Eye (tissue), 1 donor: ENCODE measurements around the gene PLEKHG3.
A peak's percentile ranks its signal among the peaks of the same experiment; 100 is the strongest.

ENCODE experiments used
- DNase-seq: peaks from one replicate; pipeline ENCODE4 v3.0.0-alpha.2; 2015

The PLEKHG3 gene

GRCh38 chr14:64748995-64749714, 44.9 kb downstream of the PLEKHG3 start:
- no peak for DNase-seq

GRCh38 chr14:64752909-64753308, 48.7 kb downstream of the PLEKHG3 start:
- no peak for DNase-seq

- DNase-seq, result no peak
Measured at GRCh38 chr14:64753374-64753773, 49.1 kb downstream of the PLEKHG3 start.

GRCh38 chr14:64753999-64754398, 49.8 kb downstream of the PLEKHG3 start:
- DNase-seq, result no peak

GRCh38 chr14:64754685-64755084, 50.5 kb downstream of the PLEKHG3 start:
- DNase-seq, result no peak

GRCh38 chr14:64755781-64756221, 51.6 kb downstream of the PLEKHG3 start:
- no peak for DNase-seq

- no peak for DNase-seq
Measured at GRCh38 chr14:64756712-64757111, 52.5 kb downstream of the PLEKHG3 start.

GRCh38 chr14:64757601-64758000, 53.4 kb downstream of the PLEKHG3 start:
- DNase-seq, result no peak

GRCh38 chr14:64758025-64758521, 53.8 kb downstream of the PLEKHG3 start:
- peak; percentile 59 for DNase-seq

GRCh38 chr14:64758691-64759554, 54.7 kb downstream of the PLEKHG3 start:
- DNase-seq, result peak; percentile 78

GRCh38 chr14:64759555-64759938, 55.3 kb downstream of the PLEKHG3 start:
- DNase-seq, result no peak

GRCh38 chr14:64760146-64760755, 56.0 kb downstream of the PLEKHG3 start:
- peak; percentile 71 for DNase-seq

GRCh38 chr14:64760916-64761315, 56.7 kb downstream of the PLEKHG3 start:
- no peak for DNase-seq

GRCh38 chr14:64761441-64762043, 57.3 kb downstream of the PLEKHG3 start:
- no peak for DNase-seq

GRCh38 chr14:64762044-64763034, 58.1 kb downstream of the PLEKHG3 start:
- peak; percentile 95 for DNase-seq

- no peak for DNase-seq
Measured at GRCh38 chr14:64763085-64763782, 59.0 kb downstream of the PLEKHG3 start.

- DNase-seq, result peak; percentile 70
Measured at GRCh38 chr14:64763801-64764621, 59.8 kb downstream of the PLEKHG3 start.

GRCh38 chr14:64764641-64765520, 60.7 kb downstream of the PLEKHG3 start:
- peak; percentile 95 for DNase-seq

- DNase-seq, result no peak
Measured at GRCh38 chr14:64765740-64766302, 61.6 kb downstream of the PLEKHG3 start.
